ENCODE results near the gene FAM13A.

Gene FAM13A

DNA sequence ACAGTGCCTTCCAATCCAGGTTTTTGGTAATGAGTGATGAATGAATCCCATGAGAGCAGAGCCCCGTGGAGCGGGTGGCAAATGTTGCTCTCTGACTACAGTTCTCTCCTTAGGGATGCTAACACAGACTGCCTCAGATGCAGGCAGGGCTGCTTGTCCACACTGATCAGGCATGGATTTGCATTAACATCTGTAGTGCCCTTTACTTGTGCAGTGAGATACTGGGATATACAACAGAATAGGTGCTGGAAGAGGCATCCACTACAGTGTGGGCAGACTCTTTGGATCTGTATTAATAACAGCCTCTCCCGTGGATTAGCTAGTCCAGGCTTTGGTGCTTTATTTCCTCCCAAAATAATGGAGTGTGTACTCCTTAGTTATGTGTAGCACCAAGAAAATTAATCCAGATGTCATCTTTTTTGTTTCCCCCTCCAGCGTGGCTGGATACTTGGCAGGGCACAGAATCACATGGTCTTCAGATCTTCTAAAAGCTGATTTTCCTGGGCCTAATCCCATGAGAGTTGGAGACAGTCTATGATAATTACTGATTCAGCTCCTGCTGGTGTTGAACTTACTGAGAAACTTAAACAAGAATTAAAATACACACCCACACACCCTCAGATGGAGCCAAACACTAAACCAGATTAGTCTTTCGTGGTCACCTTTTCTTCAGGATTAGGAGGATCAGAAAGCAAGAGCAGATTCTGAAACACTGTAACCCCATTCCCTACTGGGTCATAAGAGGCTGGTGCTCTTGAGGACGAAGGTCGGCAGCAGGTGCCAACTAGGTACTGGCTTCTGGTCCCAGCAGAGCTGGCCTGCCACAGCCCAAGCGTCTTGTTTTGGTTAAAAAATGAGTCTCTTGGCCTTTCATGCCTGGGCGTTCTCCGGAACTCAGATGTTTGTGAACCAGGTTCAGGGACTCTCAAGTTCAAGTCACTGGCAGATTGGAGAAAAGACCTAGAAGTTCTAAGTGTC lies 336.2 kb downstream of the FAM13A start:
- DNase-seq (ENCODE audit: low spot score) = no peak

DNA sequence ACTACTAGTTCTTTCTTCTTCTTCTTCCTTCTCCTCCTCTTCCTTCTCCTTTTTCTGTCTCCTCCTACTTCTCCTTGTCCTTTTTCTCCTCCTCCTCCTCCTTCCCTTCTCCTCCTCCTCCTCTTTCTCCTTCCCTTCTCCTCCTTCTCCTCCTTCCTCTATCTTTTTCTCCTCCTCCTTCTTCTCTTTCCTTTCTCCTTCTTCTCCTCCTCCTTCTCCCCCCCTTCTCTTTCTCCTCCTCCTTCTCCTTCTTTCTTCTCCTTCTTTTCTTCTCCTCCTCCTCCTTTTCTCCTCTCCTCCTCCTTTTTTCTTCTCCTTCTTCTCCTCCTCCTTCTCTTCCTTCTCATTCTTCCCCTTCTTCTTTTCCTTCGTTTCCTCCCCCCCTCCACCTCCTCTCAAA lies 337.6 kb downstream of the FAM13A start:
- no peak for DNase-seq (ENCODE audit: low spot score)

DNA sequence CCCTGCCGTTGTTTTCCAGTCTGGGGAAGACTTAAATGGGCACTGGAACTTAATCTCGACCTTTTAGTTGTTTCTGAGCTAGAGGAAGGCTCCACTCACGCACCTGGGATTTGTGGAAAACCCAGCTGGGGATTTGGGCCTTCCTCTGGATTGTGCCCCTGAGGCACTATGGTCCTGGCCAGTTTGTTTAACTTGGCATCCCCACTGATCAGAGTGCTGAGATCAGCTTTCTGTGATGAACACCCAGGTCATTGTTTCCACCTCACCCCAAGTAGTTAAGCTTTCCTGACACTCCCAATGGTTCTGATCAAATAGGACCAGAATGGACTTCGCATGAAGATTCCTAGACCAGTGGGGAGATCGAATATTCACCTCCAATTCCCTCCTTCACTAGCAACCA lies 338.9 kb downstream of the FAM13A start:
- DNase-seq (ENCODE audit: low spot score) = no peak

DNA sequence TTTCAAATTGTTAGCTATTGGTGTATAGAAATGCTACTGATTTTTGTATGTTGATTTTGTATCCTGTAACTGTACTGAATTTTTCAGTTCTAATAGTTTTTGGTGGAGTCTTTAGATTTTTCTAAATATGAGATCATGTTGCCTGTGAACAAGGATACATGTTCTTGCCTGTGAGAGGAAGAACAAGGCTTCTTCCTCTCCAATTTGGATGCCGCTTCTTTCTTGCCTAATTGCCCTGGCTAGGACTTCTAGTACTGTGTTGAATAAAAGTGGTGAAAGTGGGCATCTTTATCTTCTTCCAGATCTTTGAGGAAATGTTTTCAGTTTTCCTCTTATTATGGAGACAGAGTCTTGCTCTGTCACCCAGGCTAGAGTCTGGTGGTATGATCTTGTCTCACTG lies 343.2 kb downstream of the FAM13A start:
- DNase-seq (ENCODE audit: low spot score) = no peak

DNA sequence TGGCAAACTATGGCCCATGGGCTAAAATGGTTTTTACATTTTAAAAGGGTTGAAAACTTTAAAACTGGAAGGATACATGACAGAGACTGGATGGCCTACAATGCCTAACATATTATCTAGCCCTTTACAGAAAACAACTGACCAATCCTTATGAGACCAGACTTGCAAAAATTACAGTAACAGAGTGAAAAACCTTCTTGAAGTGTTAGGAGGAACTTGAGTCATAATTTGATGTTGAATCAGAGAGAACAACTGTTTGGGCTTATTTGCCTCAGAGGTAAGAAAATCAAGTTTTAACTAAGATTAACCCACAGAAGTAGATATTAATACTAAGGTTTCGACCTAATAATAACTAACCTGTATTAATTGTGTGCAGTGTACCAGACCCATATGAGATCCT lies 347.0 kb downstream of the FAM13A start:
- no peak for DNase-seq (ENCODE audit: low spot score)

DNA sequence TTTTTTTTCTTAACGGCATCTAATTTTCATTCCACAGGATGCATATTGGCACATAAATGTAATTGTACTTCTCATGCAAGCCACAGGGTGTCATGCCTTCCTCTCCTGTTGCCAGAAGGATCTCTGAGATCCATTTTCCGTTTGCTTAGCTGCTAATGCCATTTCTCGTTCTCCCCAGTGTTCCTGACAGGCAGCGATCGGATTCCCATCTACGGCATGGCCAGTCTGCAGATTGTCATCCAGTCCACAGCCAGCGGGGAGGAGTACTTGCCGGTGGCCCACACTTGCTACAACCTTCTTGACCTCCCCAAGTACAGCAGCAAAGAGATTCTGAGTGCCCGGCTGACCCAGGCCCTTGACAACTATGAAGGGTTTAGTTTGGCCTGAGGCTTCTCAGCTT lies 350.4 kb downstream of the FAM13A start:
- DNase-seq (ENCODE audit: low spot score) = peak; percentile 69

DNA sequence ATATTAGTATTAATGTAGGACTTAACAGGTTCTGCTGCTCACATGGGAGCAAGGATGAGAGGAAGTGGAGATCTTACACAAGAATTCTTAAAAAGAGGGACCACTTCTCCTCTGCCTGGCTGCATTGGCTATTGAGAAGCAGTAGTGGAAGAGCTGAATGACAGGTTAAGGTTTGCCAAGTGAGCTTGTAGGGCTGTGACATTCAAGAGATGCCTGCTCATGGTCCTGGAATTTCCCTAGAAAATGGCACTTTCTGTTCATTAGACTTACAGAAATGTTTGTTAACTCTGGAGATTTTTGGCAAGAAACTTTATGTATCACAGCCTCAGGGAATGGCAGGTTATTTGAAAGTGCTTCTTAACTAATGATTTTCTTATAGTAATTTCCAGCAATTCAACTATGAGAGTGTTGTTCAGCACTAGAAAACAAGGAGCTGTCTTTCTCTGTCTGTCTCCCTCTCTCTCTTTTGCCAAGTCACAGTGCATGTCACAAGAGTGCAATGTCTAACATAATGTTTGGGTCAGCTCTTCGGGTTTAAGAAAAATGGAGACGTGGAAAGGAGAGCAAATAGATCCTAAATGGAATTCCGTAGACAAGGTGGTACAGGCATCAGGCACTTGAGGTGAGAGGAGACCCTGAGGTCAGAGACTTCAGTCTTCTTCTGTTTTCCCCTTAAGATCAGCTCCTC lies 351.0 kb downstream of the FAM13A start:
- peak; percentile 33 for DNase-seq (ENCODE audit: low spot score)

DNA sequence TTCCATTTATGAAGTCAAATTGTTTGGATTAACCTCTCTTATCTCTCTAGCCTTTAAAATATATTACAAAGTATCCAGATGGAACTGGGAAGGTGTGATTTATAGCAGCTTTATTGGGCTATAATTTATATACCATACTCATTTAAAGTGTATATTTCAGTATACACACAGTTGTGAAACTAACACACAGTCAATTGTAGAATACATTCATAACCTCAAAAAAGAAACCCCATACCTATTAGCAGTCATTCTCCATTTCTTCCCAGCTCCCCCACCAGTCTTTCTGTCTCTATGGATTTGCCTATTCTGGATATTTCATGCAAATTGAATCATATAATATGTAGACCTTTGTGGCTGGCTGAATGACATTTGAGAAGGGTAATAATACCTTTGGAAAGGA lies 351.8 kb downstream of the FAM13A start:
- DNase-seq (ENCODE audit: low spot score) = no peak

DNA sequence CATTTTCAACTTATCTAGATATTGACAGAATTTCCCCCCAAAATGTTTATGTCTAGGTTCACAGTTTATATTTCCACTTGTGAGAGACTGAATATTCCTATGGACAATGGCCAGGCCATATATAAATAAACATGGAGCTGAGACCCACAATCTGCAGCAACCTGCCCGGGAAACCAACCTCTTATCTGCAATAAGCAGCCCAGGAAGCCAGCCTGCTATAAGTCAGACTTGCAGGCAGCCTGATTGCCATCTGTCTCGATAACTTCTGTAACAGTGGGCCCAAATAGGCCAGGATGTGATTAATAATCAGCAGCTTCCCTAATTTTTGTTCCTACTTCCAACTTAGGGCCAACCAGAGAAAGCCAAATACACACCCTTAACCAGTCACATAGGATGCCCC lies 354.2 kb downstream of the FAM13A start:
- DNase-seq (ENCODE audit: low spot score) = no peak

DNA sequence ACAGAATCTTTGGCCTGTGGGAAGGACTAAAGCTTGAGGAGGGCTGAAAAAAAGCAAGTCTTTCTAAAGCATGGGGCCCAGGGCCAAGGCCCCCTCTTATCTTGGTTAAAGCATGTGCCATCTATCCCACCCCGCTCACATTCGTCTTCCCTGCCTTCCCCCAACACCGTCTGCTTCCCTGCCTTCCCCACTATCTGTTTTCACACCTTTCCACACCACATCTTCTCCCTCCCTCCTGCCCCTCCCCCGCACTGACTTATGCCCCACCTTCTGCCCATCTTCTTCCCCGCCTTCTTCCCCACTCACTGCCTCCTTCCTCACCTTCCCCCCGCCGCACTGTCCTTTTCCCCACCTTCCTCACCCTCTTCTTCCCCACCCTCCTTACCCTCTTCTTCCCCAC lies 358.5 kb downstream of the FAM13A start:
- DNase-seq (ENCODE audit: low spot score) = no peak

DNA sequence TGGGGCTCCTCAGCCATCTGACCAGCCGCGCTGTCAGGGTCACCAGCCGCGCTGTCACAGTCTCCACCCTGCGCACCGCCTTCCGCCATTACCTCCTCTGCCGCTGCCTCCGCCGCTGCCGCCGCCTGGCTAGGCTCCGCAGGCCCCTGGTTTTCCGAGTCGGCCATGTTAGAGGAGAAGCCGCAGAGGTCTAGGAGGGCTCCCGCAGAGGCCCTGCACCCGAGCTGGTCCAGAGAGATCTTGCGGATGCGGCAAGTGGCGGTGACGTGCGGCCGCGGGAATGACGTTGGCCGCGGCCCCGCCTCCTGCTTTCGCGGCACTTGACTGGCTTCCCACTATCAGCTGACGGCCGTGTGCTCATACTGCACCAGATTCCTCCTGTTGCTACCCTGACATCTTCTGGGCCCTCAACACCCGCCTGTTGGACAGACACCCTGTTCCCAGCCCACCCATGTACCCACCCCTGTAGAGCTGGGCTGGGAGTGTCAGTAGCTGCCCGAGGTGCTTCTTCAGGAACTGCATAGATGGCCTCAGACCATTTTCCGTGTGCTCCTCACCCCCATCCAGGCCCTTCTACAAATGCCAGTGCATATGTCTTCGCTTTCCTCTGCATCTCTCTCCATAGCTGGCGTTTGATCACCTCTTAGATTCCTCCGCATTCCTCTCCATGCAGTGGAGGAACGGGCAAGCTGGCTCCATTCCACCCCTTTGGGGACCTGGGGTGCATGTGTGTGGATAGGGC lies 359.2 kb downstream of the FAM13A start, which contains the start of gene NAP1L5:
Gene NAP1L5, minus strand, starts transcription at position 242 of the 742 bp plus-strand sequence. Its CDS starts 75 bp downstream, at position 167.
- DNase-seq (ENCODE audit: low spot score) = peak; percentile 54

DNA sequence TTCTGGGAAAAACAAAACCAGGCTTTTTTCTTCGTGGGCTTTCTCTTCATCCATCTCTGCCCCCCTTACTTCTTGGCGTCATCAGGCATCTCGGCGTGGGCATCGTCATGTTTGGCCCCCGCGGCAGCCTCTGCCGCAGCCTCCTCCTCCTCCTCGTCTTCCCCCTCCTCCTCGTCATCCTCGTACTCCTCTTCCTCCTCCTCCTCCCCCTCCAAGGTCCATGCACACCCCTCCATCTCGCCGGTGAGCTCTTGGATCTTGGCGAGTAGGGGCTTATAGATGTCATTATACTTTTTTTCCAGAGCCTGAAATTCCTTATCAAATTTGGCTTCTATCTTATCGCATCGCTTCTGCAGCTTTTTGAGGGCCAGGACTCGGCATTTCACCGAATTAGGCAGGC lies 359.8 kb downstream of the FAM13A start:
- DNase-seq (ENCODE audit: low spot score) = no peak

DNA sequence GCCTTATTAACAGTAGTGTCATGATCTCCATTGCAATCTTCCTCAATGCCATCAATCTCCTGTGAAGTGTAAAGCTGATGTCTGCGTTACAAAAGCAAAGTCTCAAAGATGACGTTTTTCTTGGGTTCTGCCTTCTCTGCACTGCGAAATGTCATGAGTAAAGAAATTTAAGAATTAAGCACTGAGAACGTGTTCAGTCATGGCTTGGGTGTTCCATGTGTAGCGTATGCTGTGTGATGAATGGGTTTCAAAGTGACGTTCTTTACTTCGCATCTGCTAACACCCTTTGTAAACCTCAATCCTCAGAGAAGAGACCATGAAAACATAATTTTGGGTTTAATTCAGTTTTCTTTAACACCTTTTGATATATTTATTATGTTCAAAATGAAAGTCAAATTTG lies 360.4 kb downstream of the FAM13A start:
- no peak for DNase-seq (ENCODE audit: low spot score)

DNA sequence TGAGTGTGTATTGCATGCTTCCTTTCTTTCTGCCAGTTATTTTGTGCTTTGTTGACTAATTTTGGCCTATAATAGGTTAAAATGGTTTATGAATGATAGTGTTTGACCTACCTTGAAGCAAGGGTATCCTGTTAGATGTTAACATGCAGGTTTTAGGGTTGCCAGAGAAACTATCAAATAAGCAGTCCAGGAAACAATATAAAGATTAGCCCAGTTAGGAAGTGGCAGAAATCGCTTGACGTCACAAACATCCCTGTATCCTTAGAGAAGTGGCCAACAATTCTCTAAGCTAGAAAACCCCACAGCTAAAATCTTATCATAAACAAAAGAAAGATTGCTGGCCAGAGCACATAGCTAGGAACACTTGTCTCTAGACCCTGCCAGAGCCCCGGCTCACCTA lies 363.2 kb downstream of the FAM13A start:
- DNase-seq (ENCODE audit: low spot score) = no peak

DNA sequence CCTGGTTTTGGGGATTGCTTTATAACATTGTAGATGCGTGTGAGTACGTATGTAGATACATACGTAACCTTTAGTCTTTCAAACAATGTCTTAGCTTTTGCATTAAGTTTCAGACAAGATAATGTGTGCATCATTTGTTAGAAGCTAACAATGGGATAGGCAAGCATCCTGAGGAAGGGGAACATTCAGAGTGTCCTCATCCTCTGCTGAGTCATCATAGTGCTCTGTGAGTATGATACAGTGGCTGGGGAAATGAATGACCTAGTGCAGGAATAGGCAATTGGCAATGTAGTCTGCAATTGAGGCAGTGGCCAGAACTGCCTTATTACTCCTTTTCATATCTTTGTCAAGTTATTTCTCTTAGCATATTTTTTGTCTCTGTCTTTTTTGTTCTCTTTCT lies 366.6 kb downstream of the FAM13A start:
- peak; percentile 42 for DNase-seq (ENCODE audit: low spot score)

DNA sequence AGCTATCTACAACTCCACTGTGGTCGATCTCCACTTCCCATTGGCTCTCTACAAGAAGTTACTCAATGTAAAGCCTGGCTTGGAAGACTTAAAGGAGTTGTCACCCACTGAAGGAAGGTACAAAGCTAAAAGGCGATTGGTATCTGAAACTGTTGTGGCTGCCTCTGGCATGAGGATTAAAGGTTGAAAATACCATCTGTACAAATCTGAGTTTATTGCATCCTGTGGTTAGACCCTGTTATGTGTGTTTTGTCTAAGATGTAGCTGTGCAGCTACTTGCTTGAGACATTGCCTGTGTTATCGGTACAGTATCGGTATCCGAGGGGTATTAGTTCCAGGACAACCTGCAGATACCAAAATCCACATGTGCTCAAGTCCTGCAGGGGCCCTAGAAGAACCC lies 375.8 kb downstream of the FAM13A start:
- no peak for DNase-seq (ENCODE audit: low spot score)
